Activated T-cell treated with anti-CD3 and anti-CD28 coated beads for 1 hour (primary cell): ENCODE measurements around the gene UBE2E1.
"Not testable (repeated sequence)": the region's sequence is repeated elsewhere in the genome, so short reads cannot be mapped to it uniquely, and the experiment has no call there.

Experiments used
- DNase-seq: peaks from one replicate; pipeline ENCODE4 v3.0.0-alpha.2; 2020; ENCODE audit warnings: low read depth

The UBE2E1 gene

DNA sequence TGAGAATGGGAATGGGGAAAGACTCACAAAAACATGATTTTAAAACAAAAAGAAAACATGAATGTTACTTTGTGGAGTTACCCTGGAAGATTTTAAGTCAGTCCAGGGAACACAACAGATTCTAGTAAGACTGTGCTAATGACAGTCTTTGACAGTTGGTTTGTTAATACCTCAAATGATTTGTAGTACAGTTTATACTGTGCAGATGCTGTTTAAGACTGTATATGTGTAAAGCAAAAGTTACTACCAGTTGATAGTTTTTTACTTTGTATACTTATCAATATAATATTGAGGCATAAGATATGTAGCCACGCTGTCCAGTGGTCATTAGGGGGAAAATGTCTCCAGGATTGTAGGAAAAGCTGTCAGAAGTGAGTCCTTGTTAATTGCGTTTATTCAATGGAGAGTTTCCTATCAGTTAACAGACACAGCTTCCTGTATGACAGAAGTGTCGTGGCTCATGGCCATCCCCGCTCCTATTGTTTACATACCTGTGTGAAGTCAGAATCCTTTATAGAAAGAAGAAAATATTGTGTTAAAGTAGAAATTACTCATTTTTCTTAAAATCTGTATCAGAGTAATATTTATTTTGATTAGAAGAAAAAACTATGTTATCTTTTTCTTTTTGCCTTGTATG lies 75.1 kb downstream of the UBE2E1 start:
- no peak for DNase-seq

DNA sequence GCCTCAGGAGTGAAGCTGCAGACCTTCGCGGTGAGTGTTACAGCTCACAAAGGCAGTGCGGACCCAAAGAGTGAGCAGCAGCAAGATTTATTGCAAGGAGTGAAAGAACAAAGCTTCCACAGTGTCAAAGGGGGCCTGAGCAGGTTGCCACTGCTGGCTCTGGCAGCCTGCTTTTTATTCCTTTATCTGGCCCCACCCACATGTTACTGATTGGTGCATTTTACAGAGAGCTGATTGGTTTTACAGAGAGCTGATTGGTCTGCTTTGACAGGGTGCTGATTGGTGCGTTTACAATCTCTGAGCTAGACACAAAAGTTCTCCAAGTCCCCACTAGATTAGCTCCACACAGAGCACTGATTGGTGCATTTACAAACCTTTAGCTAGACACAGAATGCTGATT lies 76.2 kb downstream of the UBE2E1 start:
- DNase-seq, result not testable (repeated sequence)

DNA sequence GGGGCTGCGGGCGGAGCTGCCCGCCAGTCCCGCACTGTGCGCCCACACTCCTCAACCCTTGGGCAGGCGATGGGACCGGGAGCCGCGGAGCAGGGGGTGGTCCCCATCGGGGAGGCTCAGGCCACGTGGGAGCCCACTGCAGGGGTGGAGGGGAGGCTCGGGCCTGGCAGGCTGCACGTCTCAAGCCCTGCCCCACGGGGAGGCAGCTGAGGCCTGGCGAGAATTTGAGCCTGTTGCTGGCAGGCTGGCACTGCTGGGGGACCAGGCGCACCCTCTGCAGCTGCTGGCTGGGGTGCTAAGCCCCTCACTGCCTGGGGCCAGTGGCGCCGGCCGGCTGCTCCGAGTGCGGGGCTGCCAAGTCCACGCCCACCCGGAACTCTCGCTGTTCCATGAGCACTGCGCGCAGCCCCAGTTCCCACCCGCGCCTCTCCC lies 76.7 kb downstream of the UBE2E1 start:
- no peak for DNase-seq

DNA sequence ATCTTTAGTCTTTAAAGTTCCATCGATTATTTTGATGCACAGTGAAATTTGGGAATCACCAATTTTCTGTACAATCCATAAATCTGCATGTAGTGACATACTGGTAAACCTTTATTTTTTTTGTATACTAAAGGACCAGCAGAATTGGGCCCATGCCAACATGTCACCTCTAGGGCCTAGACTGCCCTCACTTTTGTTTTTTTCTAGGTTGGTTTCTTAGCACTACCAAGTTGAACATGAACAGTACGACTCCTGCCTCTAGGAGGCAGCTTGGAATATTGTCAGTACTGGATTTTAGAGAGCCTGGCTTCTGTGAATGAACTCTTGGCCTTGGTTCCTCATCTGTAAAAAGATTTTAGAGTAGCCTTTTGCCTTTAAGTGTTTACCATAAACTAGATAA lies 78.7 kb downstream of the UBE2E1 start:
- DNase-seq, result no peak

DNA sequence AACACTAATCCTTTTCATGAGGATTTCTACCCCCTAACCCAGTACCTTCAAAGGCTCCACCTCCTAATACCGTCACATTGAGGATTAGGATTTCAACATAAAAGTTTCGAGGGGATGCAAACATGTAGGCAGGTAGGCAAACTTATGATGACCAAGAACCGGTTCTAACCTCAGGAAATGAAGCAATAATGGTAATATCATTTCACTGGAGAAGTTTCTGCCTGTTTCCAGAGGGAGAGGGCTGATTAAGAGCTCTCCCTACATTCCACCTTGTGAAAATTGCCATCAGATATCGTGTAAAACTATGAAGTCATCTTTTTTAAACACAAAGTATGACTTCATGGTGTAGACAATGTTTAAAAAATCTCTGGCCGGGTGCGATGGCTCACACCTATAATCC lies 79.5 kb downstream of the UBE2E1 start:
- DNase-seq, result no peak

DNA sequence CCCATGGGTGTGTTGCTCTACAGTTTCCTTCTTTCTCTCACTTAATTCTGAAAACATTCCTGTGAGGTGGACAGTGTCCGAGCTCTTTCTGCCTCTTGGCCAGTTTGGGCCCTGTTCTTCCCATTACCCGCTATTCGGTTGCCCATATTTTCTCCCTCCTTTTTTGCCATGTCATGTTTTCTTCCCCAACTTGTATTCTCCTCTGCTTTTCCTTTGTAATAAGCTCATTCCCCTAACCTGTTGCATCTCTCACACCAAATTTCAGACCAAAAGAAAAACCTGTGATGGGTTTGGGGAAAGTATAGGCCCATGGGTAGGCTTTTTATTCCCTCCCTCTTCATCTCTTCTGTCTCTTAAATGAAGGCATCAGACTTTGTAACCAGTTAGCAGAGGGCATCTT lies 80.6 kb downstream of the UBE2E1 start:
- DNase-seq, result no peak

DNA sequence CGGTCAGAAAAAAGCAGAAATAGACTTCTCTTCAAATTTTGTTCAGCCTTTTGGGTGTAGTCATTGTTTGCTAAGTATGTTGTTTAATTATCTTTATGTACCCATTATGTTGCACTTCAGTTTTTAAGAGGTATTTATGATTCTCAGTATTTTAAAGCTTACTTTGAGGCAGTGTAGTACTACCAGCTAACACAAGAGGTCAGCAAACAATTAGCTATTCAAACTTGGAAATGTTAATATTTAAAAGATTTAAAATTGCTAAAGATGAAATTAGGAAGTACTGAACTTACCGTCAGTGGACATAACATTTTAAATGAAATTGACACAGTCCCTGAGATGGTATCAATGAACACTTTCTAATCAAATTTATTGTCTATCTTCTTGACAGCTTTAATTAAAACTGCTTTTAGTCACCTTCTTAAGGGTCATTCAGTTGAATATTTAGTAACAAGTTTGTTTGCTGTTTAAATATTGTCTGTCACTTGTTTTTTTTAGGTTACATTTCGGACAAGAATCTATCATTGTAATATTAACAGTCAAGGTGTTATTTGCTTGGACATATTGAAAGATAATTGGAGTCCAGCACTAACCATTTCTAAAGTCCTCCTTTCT lies 83.0 kb downstream of the UBE2E1 start:
- DNase-seq, result no peak

DNA sequence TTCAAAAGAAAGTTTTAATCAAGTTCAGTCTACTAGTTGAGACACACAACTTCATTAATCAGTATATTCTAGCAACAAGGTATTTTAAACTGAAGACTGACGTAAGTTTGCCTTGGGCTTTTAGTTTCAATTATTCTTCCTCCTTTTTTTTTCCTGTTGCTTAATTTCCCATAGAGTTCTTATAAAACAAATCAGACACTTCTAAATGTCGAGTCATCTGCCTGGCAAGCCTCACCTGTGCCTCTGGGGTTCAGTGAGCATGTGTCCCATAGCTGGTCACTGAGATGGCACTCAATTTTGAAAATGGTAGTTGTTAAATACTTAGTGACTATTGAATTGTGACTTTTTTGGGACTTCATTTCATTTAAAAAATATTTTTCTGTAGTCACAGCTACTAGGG lies 83.6 kb downstream of the UBE2E1 start:
- DNase-seq, result no peak

DNA sequence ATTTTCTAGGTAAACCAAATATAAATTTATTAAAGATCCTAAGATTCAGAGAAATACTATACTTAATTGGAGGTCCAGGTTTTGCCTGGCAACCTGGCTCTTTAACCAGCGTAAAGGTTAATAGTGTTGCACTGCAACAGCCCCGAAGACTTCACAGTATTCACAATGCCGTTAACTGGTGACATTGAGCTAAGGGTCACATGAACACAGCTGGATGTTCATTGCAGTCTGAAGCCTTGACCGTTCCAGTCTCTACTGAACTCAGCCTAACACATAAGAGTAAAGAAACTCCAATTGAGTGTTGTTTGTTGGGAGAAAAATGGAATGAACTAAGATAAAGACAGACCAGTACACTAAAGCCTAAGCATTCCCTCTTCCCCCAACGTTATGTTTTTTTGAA lies 84.2 kb downstream of the UBE2E1 start:
- no peak for DNase-seq

DNA sequence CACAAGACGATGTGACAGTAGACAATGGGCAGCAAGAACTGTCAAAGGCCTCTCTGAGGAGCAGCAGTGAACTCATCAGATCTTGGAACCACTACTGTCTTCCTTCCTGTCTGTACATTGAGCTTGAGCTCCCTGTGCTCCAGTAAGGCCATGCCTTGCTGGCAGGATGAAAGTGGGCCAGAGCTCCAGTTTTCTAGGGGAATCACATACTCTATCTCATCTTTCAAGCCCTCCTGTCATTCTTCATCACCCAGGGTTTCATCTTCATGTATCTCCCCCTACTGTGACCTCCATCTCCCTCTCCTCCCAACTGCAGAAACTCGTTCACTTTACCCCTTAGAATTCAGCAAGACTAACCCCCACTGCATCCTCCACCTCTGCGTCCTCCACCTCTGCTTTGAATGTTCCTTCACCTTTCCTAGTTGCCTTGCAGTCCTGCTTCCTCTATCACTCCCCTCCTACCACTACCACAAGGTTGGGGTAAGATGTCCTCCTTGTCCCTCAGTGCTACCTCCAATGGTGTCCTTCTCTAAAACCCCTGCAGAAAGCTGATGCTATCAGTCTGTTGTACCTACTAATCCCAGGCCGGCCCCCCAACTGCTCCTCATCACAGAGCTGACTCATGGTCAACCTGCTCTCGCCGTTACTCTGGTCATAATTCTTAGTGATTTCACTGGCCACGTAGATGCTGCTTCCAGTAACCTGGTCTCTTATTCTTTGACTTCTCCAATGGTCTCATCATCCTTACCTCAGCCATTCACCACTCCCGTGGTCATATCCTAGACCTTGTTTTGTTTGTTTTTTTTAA lies 88.7 kb downstream of the UBE2E1 start:
- no peak for DNase-seq

DNA sequence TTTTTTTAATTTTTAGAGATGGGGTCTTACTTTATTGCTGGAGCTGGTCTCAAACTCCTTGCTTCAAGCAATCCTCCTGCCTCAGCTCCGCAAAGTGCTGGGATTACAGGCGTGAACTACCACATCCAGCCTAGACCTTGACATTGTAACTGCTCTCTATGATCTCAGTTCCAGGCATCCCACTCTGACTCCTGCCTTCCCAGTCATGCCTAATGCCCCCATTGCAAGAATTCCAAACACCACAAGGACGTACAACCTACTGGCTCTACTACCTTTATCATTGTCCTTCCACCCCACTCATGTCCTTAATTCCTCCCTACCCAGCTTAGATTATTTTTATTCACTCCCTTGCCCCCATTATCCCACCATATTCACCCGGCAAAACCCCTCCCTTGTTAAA lies 89.4 kb downstream of the UBE2E1 start:
- DNase-seq, result no peak

DNA sequence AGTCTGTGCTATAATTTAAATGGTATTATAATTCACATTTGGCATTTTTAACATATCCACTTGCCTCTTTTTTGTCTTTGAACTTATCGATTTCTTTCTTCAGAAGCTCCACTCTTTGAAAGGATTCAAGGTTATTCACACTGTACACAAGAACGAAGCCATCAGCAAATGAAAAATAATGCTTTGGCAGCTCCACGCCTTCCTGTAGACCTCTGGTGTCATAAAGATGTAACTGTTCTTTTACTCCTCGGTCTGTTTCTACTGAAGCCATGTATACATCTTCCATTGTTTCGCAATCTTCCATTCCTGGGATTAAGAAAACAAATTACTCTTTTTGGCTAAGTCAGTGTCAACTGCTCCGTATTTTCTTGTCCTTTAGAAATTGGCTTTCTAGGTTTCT lies 95.0 kb downstream of the UBE2E1 start:
- DNase-seq, result no peak

DNA sequence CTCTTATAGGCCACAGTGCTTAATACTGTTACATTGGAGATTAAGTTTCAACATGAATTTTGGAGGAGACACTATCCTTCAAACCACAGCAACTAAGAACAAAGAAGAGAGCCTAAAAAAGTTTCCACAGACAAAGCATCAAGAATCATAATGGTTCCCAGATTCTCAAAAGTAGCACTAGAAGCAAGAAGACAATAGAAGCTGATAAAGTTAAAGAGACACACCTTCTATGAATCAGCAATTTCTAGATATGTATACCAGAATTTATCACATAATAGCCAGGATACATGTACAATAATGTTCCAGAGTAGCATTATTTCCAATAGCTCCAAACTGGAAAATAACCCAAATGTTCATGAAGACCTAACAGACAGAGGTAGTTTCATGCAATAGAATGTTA lies 98.8 kb downstream of the UBE2E1 start:
- no peak for DNase-seq

DNA sequence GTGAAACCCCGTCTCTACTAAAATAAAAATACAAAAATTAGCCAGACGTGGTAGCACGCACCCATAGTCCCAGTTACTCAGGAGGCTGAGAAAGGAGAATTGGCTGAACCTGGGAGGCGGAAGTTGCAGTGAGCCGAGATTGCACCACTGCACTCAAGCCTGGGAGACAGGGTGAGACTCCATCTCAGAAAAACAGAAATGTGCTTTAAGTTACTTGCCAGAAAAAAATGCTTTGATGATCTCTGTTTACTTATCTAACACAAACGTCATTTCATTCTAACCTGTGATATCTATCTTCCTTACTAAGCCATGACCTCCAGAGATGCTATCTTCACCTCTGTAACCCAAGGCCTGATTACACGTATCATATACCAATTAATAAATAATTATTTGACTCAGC lies 103.6 kb downstream of the UBE2E1 start:
- no peak for DNase-seq

DNA sequence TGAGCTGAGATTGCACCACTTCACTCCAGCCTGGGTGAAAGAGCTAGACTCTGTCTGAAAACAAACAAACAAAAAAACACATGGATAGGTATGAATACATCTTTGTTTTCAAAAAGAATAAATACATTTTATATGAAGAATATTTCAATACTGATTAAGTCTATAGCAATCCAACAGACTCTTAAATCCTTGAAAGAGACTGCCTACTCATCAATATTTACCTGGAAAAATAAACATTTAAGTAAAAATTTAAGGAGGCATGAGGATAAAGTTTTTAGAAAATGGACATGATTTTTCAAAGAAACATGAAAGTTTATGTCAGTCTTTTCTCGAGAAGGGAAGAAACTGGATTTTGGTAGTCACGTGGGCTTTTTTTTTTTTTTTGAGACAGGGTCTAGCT lies 105.6 kb downstream of the UBE2E1 start:
- no peak for DNase-seq

DNA sequence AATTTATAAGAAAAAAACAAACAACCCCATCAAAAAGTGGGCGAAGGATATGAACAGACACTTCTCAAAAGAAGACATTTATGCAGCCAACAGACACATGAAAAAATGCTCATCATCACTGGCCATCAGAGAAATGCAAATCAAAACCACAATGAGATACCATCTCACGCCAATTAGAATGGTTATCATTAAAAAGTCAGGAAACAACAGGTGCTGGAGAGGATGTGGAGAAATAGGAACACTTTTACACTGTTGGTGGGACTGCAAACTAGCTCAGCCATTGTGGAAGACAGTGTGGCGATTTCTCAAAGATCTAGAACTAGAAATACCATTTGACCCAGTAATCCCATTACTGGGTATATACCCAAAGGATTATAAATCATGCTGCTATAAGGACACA lies 106.6 kb downstream of the UBE2E1 start:
- DNase-seq, result not testable (repeated sequence)

DNA sequence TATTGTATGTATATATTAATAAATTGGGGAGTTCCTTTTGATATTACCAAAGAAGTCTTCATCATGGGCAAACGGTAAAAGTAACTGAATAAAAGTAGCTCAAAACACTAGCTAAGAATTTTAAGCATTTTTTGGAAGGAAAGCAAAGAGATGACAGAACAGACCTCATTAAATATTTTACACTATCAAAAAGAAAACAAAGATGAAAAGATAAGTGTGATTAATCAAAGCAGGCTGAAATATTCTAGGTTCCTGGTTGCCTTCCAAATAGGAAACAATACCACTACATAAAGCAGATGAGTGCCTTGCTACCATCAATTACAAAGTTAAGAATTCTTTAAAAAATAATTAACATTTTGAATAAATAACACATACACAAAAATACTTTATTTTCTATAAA lies 107.4 kb downstream of the UBE2E1 start:
- no peak for DNase-seq

DNA sequence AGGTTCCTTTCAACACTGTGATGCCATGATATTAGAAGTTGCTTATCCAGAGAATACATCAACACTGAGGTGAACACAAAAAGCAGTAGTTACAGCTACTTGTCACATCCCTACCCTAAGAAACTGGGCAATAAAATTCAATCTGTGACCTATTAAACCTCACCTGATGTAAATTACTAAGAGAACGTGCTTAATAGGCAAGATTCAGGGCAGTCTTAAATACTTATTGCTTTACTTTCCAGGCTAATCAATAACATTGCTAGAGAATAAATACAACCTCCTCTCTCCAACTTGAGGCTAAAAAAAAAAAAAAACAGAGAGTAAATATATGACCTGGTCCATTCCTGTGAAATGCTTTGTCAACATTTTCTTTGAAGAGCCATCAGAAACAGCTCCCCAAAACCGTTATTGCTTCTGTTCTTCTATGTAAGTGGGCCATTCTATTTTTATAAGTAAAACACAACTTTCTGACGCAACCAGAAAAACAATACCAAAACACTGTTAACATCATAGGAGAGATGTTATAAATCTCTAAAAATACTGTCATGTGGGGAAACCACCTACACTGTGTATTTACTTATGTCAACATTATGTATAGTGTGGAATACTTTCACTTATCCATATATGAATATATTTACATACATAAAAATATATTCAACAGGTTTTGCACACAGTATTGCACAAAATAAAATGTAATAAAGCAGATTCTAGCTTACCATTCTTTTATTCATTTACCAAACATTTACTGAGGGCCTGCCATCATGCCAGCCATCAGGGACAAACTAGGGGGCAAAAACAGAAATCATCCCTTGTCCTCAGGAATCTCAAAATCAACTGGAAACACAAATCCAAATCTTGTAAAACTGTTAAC lies 108.4 kb downstream of the UBE2E1 start:
- no peak for DNase-seq

DNA sequence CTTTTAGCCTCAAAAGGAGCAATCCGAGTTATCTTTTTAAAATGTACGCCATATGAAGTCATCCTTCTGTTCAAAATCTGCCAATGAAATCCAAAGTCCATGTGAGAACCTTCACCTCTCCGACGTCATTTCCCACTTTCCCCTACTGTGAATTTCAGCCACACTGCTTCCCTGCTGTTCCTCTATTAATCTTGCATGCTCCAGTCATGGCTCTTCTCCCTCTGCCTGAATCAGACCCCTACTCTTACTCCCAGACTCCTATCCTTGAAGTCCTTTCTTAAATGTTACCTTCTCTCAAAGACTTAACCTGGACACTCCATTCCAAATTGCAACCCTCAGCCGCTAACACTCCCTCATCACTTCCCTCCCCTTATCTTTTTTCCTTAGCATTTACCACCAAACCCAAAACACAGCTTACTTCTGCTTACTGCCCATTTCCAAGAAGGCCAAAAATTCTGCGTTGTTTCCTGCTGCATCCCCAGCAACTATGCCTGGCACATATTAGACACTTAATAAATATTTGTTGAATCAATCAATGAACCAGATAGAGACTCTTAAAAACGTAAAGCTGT lies 109.9 kb downstream of the UBE2E1 start:
- DNase-seq, result no peak

DNA sequence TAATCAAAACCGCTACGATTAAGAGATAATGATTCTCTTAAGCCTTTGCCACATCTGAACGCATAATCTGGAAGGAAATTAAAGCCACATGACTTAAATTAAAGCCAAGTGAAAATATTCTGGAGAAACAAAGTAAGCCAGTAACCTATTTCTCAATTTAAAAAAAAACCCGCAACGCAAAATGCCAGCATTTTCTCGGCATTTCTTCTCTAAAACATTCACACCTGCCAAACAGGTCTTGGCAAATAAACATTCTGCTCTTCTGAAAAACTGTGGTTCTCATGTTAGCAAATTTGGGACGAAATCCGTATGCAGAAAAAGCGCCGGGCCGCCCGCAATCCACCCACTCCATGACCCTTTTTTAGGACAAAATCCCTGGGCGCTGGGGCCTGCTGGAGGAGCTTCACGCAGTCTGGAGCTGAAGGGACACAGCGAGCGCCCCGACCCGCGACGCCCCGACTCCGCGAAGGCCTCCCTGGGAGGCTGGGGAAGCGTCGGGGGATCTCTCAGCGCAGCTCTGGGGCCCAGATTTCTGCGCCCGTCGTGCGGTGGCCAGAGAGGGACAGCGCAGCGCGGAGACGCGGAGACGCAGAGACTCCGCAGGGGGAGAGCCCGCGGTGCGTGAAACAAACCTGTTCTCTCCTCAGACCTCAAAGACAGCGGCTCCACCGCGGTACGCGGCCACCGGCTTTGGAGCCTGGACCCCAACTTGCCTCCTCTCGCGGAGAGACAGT lies 110.6 kb downstream of the UBE2E1 start:
- no peak for DNase-seq
